A549 (cell line): Measurements from ENCODE around the gene SRGAP1.

Experiments
- EHMT2 ChIP-seq: fragments of 200-600 bp; sonication (generic); IDR thresholded peaks from 2 replicates; pipeline ENCODE4 v1.6.1; 2016; ENCODE audit warnings: antibody characterized with exemption, low read depth, mild to moderate bottlenecking, moderate library complexity
- SMC3 ChIP-seq: fragments of >200 bp; sonication (Bioruptor Twin); formaldehyde crosslinking; IDR thresholded peaks from 3 replicates; pipeline ENCODE4 v1.6.1; 2018; ENCODE audit warnings: inconsistent platforms
- ZFP36 ChIP-seq: fragments of 450-650 bp; IDR thresholded peaks from 2 replicates; pipeline ENCODE4 v1.6.1; 2014; ENCODE audit warnings: borderline replicate concordance; ENCODE audit not compliant: partially characterized antibody
- TF ChIP-seq, protein P1 (sequence below): fragments of >200 bp; sonication (Bioruptor Twin); formaldehyde crosslinking; IDR thresholded peaks from 3 replicates; pipeline ENCODE4 v1.5.1; 2016

- TF ChIP-seq, protein P1, sequence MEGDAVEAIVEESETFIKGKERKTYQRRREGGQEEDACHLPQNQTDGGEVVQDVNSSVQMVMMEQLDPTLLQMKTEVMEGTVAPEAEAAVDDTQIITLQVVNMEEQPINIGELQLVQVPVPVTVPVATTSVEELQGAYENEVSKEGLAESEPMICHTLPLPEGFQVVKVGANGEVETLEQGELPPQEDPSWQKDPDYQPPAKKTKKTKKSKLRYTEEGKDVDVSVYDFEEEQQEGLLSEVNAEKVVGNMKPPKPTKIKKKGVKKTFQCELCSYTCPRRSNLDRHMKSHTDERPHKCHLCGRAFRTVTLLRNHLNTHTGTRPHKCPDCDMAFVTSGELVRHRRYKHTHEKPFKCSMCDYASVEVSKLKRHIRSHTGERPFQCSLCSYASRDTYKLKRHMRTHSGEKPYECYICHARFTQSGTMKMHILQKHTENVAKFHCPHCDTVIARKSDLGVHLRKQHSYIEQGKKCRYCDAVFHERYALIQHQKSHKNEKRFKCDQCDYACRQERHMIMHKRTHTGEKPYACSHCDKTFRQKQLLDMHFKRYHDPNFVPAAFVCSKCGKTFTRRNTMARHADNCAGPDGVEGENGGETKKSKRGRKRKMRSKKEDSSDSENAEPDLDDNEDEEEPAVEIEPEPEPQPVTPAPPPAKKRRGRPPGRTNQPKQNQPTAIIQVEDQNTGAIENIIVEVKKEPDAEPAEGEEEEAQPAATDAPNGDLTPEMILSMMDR: no peak
- TF ChIP-seq ZFP36 (no peak), SMC3 (no peak), EHMT2 (no peak)
Observed at GRCh38 chr12:64054079-64054520, 209.6 kb downstream of the SRGAP1 start.
